IPS-15b (cell line): Measurements from ENCODE around the gene RNPS1.

ENCODE experiments used
- H3K27me3 ChIP-seq: one replicate; pipeline ENCODE4 v1.6.1; 2013; ENCODE audit warnings: low read length; ENCODE audit not compliant: control insufficient read depth, insufficient read depth
- H3K36me3 ChIP-seq: one replicate; pipeline ENCODE4 v1.6.1; 2013; ENCODE audit warnings: low read length; ENCODE audit not compliant: control insufficient read depth, insufficient read depth
- H3K4me1 ChIP-seq: one replicate; pipeline ENCODE4 v1.6.1; 2013; ENCODE audit warnings: mild to moderate bottlenecking, low read length; ENCODE audit not compliant: control insufficient read depth, insufficient read depth
- H3K4me3 ChIP-seq: one replicate; pipeline ENCODE4 v1.5.1; 2013; ENCODE audit warnings: low read depth, low read length
- H3K9ac ChIP-seq: one replicate; pipeline ENCODE4 v1.6.1; 2013; ENCODE audit warnings: low read depth, mild to moderate bottlenecking, low read length
- H3K9me3 ChIP-seq: one replicate; pipeline ENCODE4 v1.6.1; 2013; ENCODE audit warnings: mild to moderate bottlenecking, low read length; ENCODE audit not compliant: control insufficient read depth, insufficient read depth

Gene RNPS1

GRCh38 chr16:2278956-2279800, 11.3 kb upstream of the RNPS1 start:
- no peaks in the 10 kb centered on the region for H3K4me1 ChIP-seq
- no peaks in the 10 kb centered on the region for H3K36me3 ChIP-seq
- no peak overlapping the region for H3K4me3 ChIP-seq
- no peaks in the 10 kb centered on the region for H3K9me3 ChIP-seq
- H3K9ac ChIP-seq: no peak overlapping the region
- no peaks in the 10 kb centered on the region for H3K27me3 ChIP-seq

GRCh38 chr16:2278272-2278608, 10.3 kb upstream of the RNPS1 start:
- no peaks in the 10 kb centered on the region for H3K4me1 ChIP-seq
- no peak overlapping the region for H3K4me3 ChIP-seq
- no peaks in the 10 kb centered on the region for H3K9me3 ChIP-seq
- no peaks in the 10 kb centered on the region for H3K27me3 ChIP-seq
- H3K36me3 ChIP-seq: no peaks in the 10 kb centered on the region
- no peak overlapping the region for H3K9ac ChIP-seq

GRCh38 chr16:2277466-2278271, 9.7 kb upstream of the RNPS1 start:
- H3K9me3 ChIP-seq: no peaks in the 10 kb centered on the region
- H3K9ac ChIP-seq: no peak overlapping the region
- no peak overlapping the region for H3K4me3 ChIP-seq
- no peaks in the 10 kb centered on the region for H3K27me3 ChIP-seq
- H3K36me3 ChIP-seq: no peaks in the 10 kb centered on the region
- H3K4me1 ChIP-seq: no peaks in the 10 kb centered on the region

GRCh38 chr16:2276368-2277195, 8.7 kb upstream of the RNPS1 start:
- Histone ChIP-seq H3K9me3 (no peaks in the 10 kb centered on the region), H3K4me1 (no peaks in the 10 kb centered on the region), H3K27me3 (no peaks in the 10 kb centered on the region), H3K36me3 (no peaks in the 10 kb centered on the region), H3K4me3 (no peak overlapping the region), H3K9ac (no peak overlapping the region)

GRCh38 chr16:2275476-2276367, 7.8 kb upstream of the RNPS1 start:
- Histone ChIP-seq H3K9me3 (no peaks in the 10 kb centered on the region), H3K4me1 (no peaks in the 10 kb centered on the region), H3K27me3 (no peaks in the 10 kb centered on the region), H3K4me3 (no peak overlapping the region), H3K36me3 (no peaks in the 10 kb centered on the region), H3K9ac (no peak overlapping the region)

- H3K4me3 ChIP-seq: no peak overlapping the region
- H3K27me3 ChIP-seq: no peaks in the 10 kb centered on the region
- H3K36me3 ChIP-seq: no peaks in the 10 kb centered on the region
- H3K4me1 ChIP-seq: peaks cover 2% of the 10 kb centered on the region
- no peak overlapping the region for H3K9ac ChIP-seq
- no peaks in the 10 kb centered on the region for H3K9me3 ChIP-seq
These were observed 6.0 kb upstream of the RNPS1 start for GRCh38 chr16:2273931-2274330.

- Histone ChIP-seq H3K9me3 (no peaks in the 10 kb centered on the region), H3K4me3 (no peak overlapping the region), H3K27me3 (no peaks in the 10 kb centered on the region), H3K36me3 (no peaks in the 10 kb centered on the region), H3K9ac (no peak overlapping the region), H3K4me1 (peaks cover 2% of the 10 kb centered on the region)
These were observed 5.6 kb upstream of the RNPS1 start for GRCh38 chr16:2273484-2273883.

- Histone ChIP-seq H3K4me3 (no peak overlapping the region), H3K27me3 (no peaks in the 10 kb centered on the region), H3K4me1 (peaks cover 2% of the 10 kb centered on the region), H3K9me3 (no peaks in the 10 kb centered on the region), H3K9ac (no peak overlapping the region), H3K36me3 (no peaks in the 10 kb centered on the region)
These were observed 4.0 kb upstream of the RNPS1 start for GRCh38 chr16:2271848-2272461.

- Histone ChIP-seq H3K27me3 (no peaks in the 10 kb centered on the region), H3K9ac (no peak overlapping the region)
These were observed 2.9 kb upstream of the RNPS1 start for GRCh38 chr16:2270588-2271470.

GRCh38 chr16:2270070-2270462, 2.1 kb upstream of the RNPS1 start:
- Histone ChIP-seq H3K4me3 (no peak overlapping the region), H3K9ac (no peak overlapping the region), H3K4me1 (peaks cover 8% of the 10 kb centered on the region), H3K27me3 (no peaks in the 10 kb centered on the region), H3K9me3 (no peaks in the 10 kb centered on the region), H3K36me3 (peaks cover 3% of the 10 kb centered on the region)

More at GRCh38 chr16:2270588-2271470, 2.9 kb upstream of the RNPS1 start:
- Histone ChIP-seq H3K9me3 (no peaks in the 10 kb centered on the region), H3K36me3 (peaks cover 2% of the 10 kb centered on the region), H3K4me1 (peaks cover 5% of the 10 kb centered on the region), H3K4me3 (no peak overlapping the region)
